K562 (cell line): ENCODE results near the gene MYH3. TPM values are rescaled to one million over a fixed set of nuclear protein-coding genes. Genes with fewer than 3 reads are reported as not detected.

Experiments
- ATAC-seq: fragments of 200-7000 bp; cut with Tn5 transposase; 3 replicates; pipeline ENCODE4 v1.9.1; 2020; ENCODE audit warnings: moderate library complexity
- BruUV-seq: library from RNA; stranded (reverse); fragments of 400-500 nt; replicated peaks from 2 replicates; lab custom pipeline; 2021; lab: Mats Ljungman, UMichigan
- CTCF ChIA-PET: fragments of 300-600 bp; formaldehyde crosslinking; extraction: SDS; loops from one replicate; lab custom pipeline; 2021; ENCODE audit warnings: low intra/inter-chr PET ratio; lab: Yijun Ruan, JAX
- POLR2A ChIA-PET: fragments of 300-600, 350-650 bp; sonication (Branson Sonifier 250); formaldehyde crosslinking; extraction: SDS; loops from one replicate; lab custom pipeline; 2021; ENCODE audit warnings: antibody characterized with exemption, inconsistent platforms; lab: Yijun Ruan, JAX
- DNase-seq, 4 experiments: peaks; one replicate each; pipeline versions ENCODE4 v3.0.0 to v3.0.0-alpha.2; 2011 to 2018; ENCODE audit warnings: low spot score in 3 of 4, mixed read lengths in 3 of 4; ENCODE audit errors: extremely low read depth in 1 of 4
- FAIRE-seq: peaks from 2 replicates; lab custom pipeline; 2011; peaks lifted over from hg19 to GRCh38; lab: Jason Lieb, UNC
- H2AFZ ChIP-seq: 2 replicates; pipeline ENCODE4 v1.6.0; 2011; ENCODE audit warnings: low read depth, low read length, control low read depth, inconsistent platforms
- H3K27ac ChIP-seq: fragments of 200-600 bp; 3 replicates; pipeline ENCODE4 v1.8.0; 2011; ENCODE audit warnings: low read depth, mild to moderate bottlenecking, control low read depth, inconsistent platforms, low read length, moderate library complexity, mixed read lengths; ENCODE audit errors: extremely low read depth
- H3K27me3 ChIP-seq, 2 experiments: fragments of 300-600 bp in 1 of 2; 2 replicates in 1 of 2; 3 replicates in 1 of 2; pipeline versions ENCODE4 v1.6.0 to v1.8.0; 2011; ENCODE audit warnings: inconsistent platforms in 2 of 2, low read length in 2 of 2, mild to moderate bottlenecking in 1 of 2, mixed read lengths in 1 of 2, moderate library complexity in 1 of 2; ENCODE audit not compliant: control insufficient read depth in 2 of 2, insufficient read depth in 2 of 2
- H3K36me3 ChIP-seq: fragments of 300-600 bp; 3 replicates; pipeline ENCODE4 v1.8.0; 2011; ENCODE audit warnings: mild to moderate bottlenecking, low read length, inconsistent platforms; ENCODE audit not compliant: control insufficient read depth, insufficient read depth
- H3K4me1 ChIP-seq, 2 experiments: fragments of 200-600 bp in 1 of 2; replicated peaks in 1 of 2; 2 replicates in 1 of 2; 3 replicates in 1 of 2; pipeline versions ENCODE4 v1.5.1 to v1.8.0; 2011; ENCODE audit warnings: inconsistent platforms in 2 of 2, low read length in 2 of 2, mild to moderate bottlenecking in 1 of 2, mixed read lengths in 1 of 2, moderate library complexity in 1 of 2; ENCODE audit not compliant: control insufficient read depth in 2 of 2, insufficient read depth in 2 of 2
- H3K4me2 ChIP-seq: 2 replicates; pipeline ENCODE4 v1.6.1; 2011; ENCODE audit warnings: low read length, control low read depth, inconsistent platforms, mixed read lengths; ENCODE audit not compliant: insufficient read depth
- H3K4me3 ChIP-seq: fragments of 200-600 bp; sonication (generic), shearing (Covaris generic); 2 replicates; pipeline ENCODE4 v1.5.1; 2016; ENCODE audit warnings: control low read depth, inconsistent platforms
- H3K79me2 ChIP-seq: fragments of 200-600 bp; 3 replicates; pipeline ENCODE4 v1.8.0; 2011; ENCODE audit warnings: low read length, inconsistent platforms; ENCODE audit not compliant: control insufficient read depth, insufficient read depth
- H3K9ac ChIP-seq, 2 experiments: 2 replicates each; pipeline versions ENCODE4 v1.6.0 to v1.6.1; 2011; ENCODE audit warnings: low read depth in 2 of 2, low read length in 2 of 2, control low read depth in 1 of 2, inconsistent platforms in 1 of 2, mild to moderate bottlenecking in 1 of 2, mixed read lengths in 1 of 2; ENCODE audit not compliant: insufficient read depth in 1 of 2
- H3K9me1 ChIP-seq: one replicate; pipeline ENCODE4 v1.6.0; 2011; ENCODE audit warnings: inconsistent platforms, mild to moderate bottlenecking, low read length, moderate library complexity; ENCODE audit not compliant: control insufficient read depth, insufficient read depth
- H3K9me3 ChIP-seq: replicated peaks from 2 replicates; pipeline ENCODE4 v1.5.1; 2011; ENCODE audit warnings: low read depth, low read length, inconsistent platforms; ENCODE audit not compliant: control insufficient read depth, insufficient read depth
- H4K20me1 ChIP-seq: replicated peaks from 2 replicates; pipeline ENCODE4 v1.6.1; 2011; ENCODE audit warnings: low read length, inconsistent platforms, mixed read lengths; ENCODE audit not compliant: control insufficient read depth, insufficient read depth
- CBFA2T2 ChIP-seq: fragments of 450-650 bp; conservative IDR thresholded peaks from 2 replicates; pipeline ENCODE4 v1.6.1; 2017; ENCODE audit warnings: mild to moderate bottlenecking
- CEBPB ChIP-seq: fragments of 450-650 bp; IDR thresholded peaks from 2 replicates; pipeline ENCODE4 v1.6.1; 2016; ENCODE audit warnings: missing genetic modification characterization, missing compliant biosample characterization
- HNRNPH1 ChIP-seq: fragments of 200-400 bp; formaldehyde crosslinking; optimal IDR thresholded peaks from 2 replicates; pipeline ENCODE3; 2017; ENCODE audit warnings: low read depth, mild to moderate bottlenecking, low read length, moderate library complexity
- JUND ChIP-seq, 2 experiments: IDR thresholded peaks; 2 replicates in 1 of 2; 3 replicates in 1 of 2; pipeline ENCODE4 v1.6.1; 2011; ENCODE audit warnings: borderline replicate concordance in 2 of 2, low read depth in 2 of 2, low read length in 2 of 2, improper control_type of control experiment in 1 of 2, missing biosample characterization in 1 of 2, missing genetic modification characterization in 1 of 2, missing genetic modification reagents in 1 of 2
- MED1 ChIP-seq: sonication (generic); formaldehyde crosslinking; IDR thresholded peaks from 2 replicates; pipeline ENCODE4 v1.8.1; 2023; ENCODE audit warnings: missing genetic modification reagents, borderline replicate concordance
- PTBP1 ChIP-seq: fragments of 200-400 bp; formaldehyde crosslinking; IDR thresholded peaks from 2 replicates; pipeline ENCODE4 v1.6.1; 2017; ENCODE audit warnings: low read depth, low read length
- PTTG1 ChIP-seq: fragments of 450-650 bp; IDR thresholded peaks from 2 replicates; pipeline ENCODE4 v1.6.1; 2016; ENCODE audit warnings: low read depth, mild to moderate bottlenecking, missing genetic modification characterization, missing compliant biosample characterization
- RFX7 ChIP-seq: fragments of 250-450 bp; sonication (Bioruptor Pico); IDR thresholded peaks from 2 replicates; pipeline ENCODE4 v1.5.1; 2021; ENCODE audit warnings: mild to moderate bottlenecking
- SAFB2 ChIP-seq: fragments of 200-400 bp; formaldehyde crosslinking; IDR thresholded peaks from 2 replicates; pipeline ENCODE4 v1.6.1; 2018; ENCODE audit warnings: borderline replicate concordance, low read length, low read depth, moderate library complexity; ENCODE audit not compliant: severe bottlenecking
- SMC3 ChIP-seq: conservative IDR thresholded peaks from 2 replicates; pipeline ENCODE4 v1.6.1; 2011; ENCODE audit warnings: low read depth, low read length, improper control_type of control experiment; ENCODE audit not compliant: insufficient read depth
- TARDBP ChIP-seq: fragments of 450-650 bp; IDR thresholded peaks from 2 replicates; pipeline ENCODE4 v1.6.1; 2016
- ZNF134 ChIP-seq: fragments of 250-450 bp; sonication (Bioruptor Pico); conservative IDR thresholded peaks from 2 replicates; pipeline ENCODE4 v1.4.0; 2020
- ZNF324 ChIP-seq: fragments of 250-450 bp; sonication (Bioruptor Pico); IDR thresholded peaks from 2 replicates; pipeline ENCODE4 v1.4.0; 2020; ENCODE audit warnings: mild to moderate bottlenecking
- WGBS: fragments of 100-300 bp; shearing (Covaris generic); methylation state at CpG from one replicate; pipeline ENCODE4 v1.1.6; 2016; ENCODE audit warnings: low coverage, mixed read lengths; ENCODE audit not compliant: insufficient coverage; ENCODE audit errors: missing lambda C conversion rate; 5-methylcytosine and 5-hydroxymethylcytosine counted together
- in situ Hi-C: fragments of 300-500 bp; cut with MboI; formaldehyde crosslinking; loops from 4 replicates; pipeline ENCODE4 v1.15.0; 2018; ENCODE audit warnings: inconsistent platforms, mixed read lengths
- intact Hi-C: fragments of 100-400 bp; cut with micrococcal nuclease; formaldehyde crosslinking; loops from 2 replicates; pipeline ENCODE4 v1.14.2; 2022
- polyA plus RNA-seq, 8 experiments: library from polyadenylated mRNA; depleted of rRNA in 4 of 8; stranded (reverse) in 5 of 8; unstranded in 3 of 8; fragments of >200 nt; fragmentation: Nextera tagmentation in 2 of 8; fragmentation: Illumina TruSeq in 1 of 8; extraction: Ambion mirVana in 2 of 8; extraction: Trizol in 1 of 8; gene quantifications; 2 replicates each; pipeline versions ENCODE4 v1.2.1 to v1.2.3, GENCODE V29; 2011 to 2014; ENCODE audit warnings: inconsistent platforms in 1 of 8, missing spikeins in 1 of 8
- total RNA-seq, 7 experiments: library from RNA; depleted of rRNA in 6 of 7; stranded (reverse); fragments of >200 nt in 6 of 7; fragmentation: Illumina TruSeq in 2 of 7; extraction: Trizol in 2 of 7; gene quantifications; 2 replicates each; pipeline versions ENCODE4 v1.2.1 to v1.2.3, GENCODE V29; 2011 to 2021; ENCODE audit warnings: low replicate concordance in 1 of 7
- TF ChIP-seq, protein P1 (sequence below): IDR thresholded peaks from 2 replicates; pipeline ENCODE4 v1.6.1; 2011; ENCODE audit warnings: borderline replicate concordance, low read depth, mild to moderate bottlenecking, moderate library complexity, low read length; ENCODE audit not compliant: insufficient read depth, poor library complexity, severe bottlenecking
- TF ChIP-seq, protein P2 (sequence below): fragments of 450-650 bp; conservative IDR thresholded peaks from 2 replicates; pipeline ENCODE4 v1.6.1; 2016; ENCODE audit warnings: missing genetic modification characterization, low read depth, mild to moderate bottlenecking, control low read depth, missing compliant biosample characterization
- TF ChIP-seq, protein P3 (sequence below): fragments of 250-450 bp; sonication (Bioruptor Pico); IDR thresholded peaks from 2 replicates; pipeline ENCODE4 v1.4.0; 2020; ENCODE audit warnings: mild to moderate bottlenecking, moderate library complexity

MYH3 gene
- total and polyA plus RNA-seq, 9 of the 15 experiments (the other 6 are each of a cell fraction or from before 2014, with no cell fraction given): 0.24 to 0.75 (median 0.40) TPM; not detected in 1

DNA sequence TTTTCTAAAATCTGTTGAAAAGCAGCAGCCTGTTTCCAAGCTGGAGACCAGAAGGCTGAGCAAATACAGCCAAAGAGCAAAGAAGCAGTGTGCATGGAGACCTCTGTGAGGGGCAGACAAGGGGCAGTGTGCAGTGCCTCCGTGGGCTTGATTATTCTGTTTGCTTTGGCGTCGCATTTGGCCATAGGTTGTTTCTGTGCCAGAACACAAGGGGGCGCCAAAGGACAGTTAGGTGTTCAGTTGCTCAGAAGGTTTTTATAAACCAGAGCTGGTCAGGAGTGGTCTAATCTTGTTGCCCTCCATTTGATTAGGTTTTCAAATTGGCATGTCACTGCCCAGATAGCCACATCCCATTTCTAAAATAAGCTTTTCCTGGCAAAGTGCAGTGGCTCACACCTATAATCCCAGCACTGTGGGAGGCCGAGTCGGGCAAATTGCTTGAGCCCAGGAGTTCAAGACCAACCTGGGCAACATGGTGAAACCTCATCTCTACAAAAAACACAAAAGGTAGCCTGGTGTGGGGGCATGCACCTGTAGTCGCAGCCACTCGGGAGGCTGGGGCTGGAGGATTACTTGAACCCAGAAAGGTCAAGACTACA, 10.6 kb downstream of the MYH3 start (continued):
- TF ChIP-seq ZNF134 (CRISPR knock-in tag): no peak
- TF ChIP-seq, protein P1, sequence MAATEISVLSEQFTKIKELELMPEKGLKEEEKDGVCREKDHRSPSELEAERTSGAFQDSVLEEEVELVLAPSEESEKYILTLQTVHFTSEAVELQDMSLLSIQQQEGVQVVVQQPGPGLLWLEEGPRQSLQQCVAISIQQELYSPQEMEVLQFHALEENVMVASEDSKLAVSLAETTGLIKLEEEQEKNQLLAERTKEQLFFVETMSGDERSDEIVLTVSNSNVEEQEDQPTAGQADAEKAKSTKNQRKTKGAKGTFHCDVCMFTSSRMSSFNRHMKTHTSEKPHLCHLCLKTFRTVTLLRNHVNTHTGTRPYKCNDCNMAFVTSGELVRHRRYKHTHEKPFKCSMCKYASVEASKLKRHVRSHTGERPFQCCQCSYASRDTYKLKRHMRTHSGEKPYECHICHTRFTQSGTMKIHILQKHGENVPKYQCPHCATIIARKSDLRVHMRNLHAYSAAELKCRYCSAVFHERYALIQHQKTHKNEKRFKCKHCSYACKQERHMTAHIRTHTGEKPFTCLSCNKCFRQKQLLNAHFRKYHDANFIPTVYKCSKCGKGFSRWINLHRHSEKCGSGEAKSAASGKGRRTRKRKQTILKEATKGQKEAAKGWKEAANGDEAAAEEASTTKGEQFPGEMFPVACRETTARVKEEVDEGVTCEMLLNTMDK: peak; percentile 31
- TF ChIP-seq SMC3: peak; percentile 29; the same call in 1 of the 2 replicates

DNA sequence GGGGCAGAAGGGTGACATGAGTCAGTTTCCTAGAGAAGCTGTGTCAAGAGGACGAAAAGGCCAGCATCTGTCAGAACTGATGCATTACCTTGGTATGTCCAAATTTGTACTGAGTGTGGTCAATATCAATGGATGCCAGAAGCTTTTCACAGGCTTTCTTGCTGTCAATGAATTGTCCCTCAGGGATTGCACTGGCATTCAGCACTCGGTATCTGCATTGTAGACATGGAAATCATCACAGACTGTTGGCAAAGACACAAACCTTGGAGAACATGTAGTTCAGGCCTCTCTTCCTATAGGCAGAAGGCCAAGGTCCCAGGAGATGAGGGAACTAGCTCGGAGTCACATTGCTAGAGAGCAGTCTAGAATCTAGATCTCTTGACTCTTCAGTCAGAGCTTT, 16.6 kb downstream of the MYH3 start:
- Histone ChIP-seq H3K9me1 (no peaks in the 10 kb centered on the region), H3K27me3 (peaks cover 0 to 6% of the 10 kb centered on the region in 2 experiments; a peak in 2 of 5 replicates), H3K79me2 (no peaks in the 10 kb centered on the region), H3K4me1 (peaks cover 0 to 3% of the 10 kb centered on the region in 2 experiments; a peak in 2 of 5 replicates), H3K4me3 (no peak overlapping the region), H2AFZ (no peak overlapping the region), H3K9me3 (no peaks in the 10 kb centered on the region), H3K27ac (no peak overlapping the region), H3K36me3 (no peaks in the 10 kb centered on the region), H3K4me2 (no peak overlapping the region), H4K20me1 (no peaks in the 10 kb centered on the region), H3K9ac (no peak overlapping the region)
- FAIRE-seq: no peak
- WGBS: 0% methylated on average over 3 of the region's 3 CpGs
- ChIA-PET POLR2A (no interaction called here), CTCF (no interaction called here)
- no TSS peak for BruUV-seq
- intact Hi-C loops: no loop called here
- in situ Hi-C loops: loop anchor here (10.0 kb wide), 1 partner anchor 204 kb away; no protein-coding TSS in a partner anchor
- no peak for ATAC-seq
- no peak for DNase-seq
- no peak for TF ChIP-seq CEBPB (tag)
- TF ChIP-seq, protein P2, sequence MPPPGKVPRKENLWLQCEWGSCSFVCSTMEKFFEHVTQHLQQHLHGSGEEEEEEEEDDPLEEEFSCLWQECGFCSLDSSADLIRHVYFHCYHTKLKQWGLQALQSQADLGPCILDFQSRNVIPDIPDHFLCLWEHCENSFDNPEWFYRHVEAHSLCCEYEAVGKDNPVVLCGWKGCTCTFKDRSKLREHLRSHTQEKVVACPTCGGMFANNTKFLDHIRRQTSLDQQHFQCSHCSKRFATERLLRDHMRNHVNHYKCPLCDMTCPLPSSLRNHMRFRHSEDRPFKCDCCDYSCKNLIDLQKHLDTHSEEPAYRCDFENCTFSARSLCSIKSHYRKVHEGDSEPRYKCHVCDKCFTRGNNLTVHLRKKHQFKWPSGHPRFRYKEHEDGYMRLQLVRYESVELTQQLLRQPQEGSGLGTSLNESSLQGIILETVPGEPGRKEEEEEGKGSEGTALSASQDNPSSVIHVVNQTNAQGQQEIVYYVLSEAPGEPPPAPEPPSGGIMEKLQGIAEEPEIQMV (tag): no peak
- TF ChIP-seq ZNF324 (CRISPR knock-in tag): no peak
- TF ChIP-seq SAFB2: no peak
- no peak for TF ChIP-seq HNRNPH1
- TF ChIP-seq, protein P3, sequence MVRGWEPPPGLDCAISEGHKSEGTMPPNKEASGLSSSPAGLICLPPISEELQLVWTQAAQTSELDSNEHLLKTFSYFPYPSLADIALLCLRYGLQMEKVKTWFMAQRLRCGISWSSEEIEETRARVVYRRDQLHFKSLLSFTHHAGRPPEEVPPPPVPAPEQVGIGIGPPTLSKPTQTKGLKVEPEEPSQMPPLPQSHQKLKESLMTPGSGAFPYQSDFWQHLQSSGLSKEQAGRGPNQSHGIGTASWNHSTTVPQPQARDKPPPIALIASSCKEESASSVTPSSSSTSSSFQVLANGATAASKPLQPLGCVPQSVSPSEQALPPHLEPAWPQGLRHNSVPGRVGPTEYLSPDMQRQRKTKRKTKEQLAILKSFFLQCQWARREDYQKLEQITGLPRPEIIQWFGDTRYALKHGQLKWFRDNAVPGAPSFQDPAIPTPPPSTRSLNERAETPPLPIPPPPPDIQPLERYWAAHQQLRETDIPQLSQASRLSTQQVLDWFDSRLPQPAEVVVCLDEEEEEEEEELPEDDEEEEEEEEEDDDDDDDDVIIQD (CRISPR knock-in tag): no peak
- TF ChIP-seq PTBP1: no peak
- no peak for TF ChIP-seq PTTG1 (tag)
- TF ChIP-seq MED1 (CRISPR knock-in tag): no peak
- no peak for TF ChIP-seq RFX7 (CRISPR knock-in tag)
- no peak for TF ChIP-seq TARDBP
- no peak for TF ChIP-seq JUND (IDR thresholded peaks at IDR 0.05; ENCODE audit: borderline replicate concordance, low read depth, low read length)
- no peak for TF ChIP-seq JUND (tag; IDR thresholded peaks at IDR 0.05; ENCODE audit: borderline replicate concordance, low read depth, low read length)
- TF ChIP-seq CBFA2T2: no peak
